Neural cell (in vitro differentiated cells): Measurements from ENCODE around the gene GAL.

ENCODE experiments used
- CTCF ChIP-seq: fragments of 450-650 bp; IDR thresholded peaks from 2 replicates; pipeline ENCODE4 v1.5.1; 2014; ENCODE audit warnings: antibody characterized with exemption, mild to moderate bottlenecking, moderate library complexity; ENCODE audit not compliant: poor library complexity, severe bottlenecking
- EP300 ChIP-seq: fragments of 450-650 bp; conservative IDR thresholded peaks from 2 replicates; pipeline ENCODE4 v1.6.1; 2014; ENCODE audit warnings: antibody characterized with exemption, mild to moderate bottlenecking, moderate library complexity; ENCODE audit not compliant: poor library complexity, severe bottlenecking
- EZH2 ChIP-seq: fragments of 200-600, 300-800 bp; shearing (Covaris generic), sonication (generic); IDR thresholded peaks from 2 replicates; pipeline ENCODE4 v1.6.1; 2014; ENCODE audit warnings: antibody characterized with exemption, low read length, borderline replicate concordance, mild to moderate bottlenecking; ENCODE audit not compliant: insufficient read depth, poor library complexity, severe bottlenecking
- POLR2AphosphoS5 ChIP-seq: IDR thresholded peaks from 2 replicates; pipeline ENCODE4 v1.6.1; 2012
- RAD21 ChIP-seq: fragments of 450-650 bp; conservative IDR thresholded peaks from 2 replicates; pipeline ENCODE4 v1.6.1; 2014; ENCODE audit warnings: antibody characterized with exemption, mild to moderate bottlenecking, moderate library complexity

GRCh38 chr11:68678031-68678441 lies 6.3 kb upstream of the GAL start:
- no peak for TF ChIP-seq CTCF
- no peak for TF ChIP-seq EZH2
- no peak for TF ChIP-seq EP300
- no peak for TF ChIP-seq POLR2AphosphoS5
- TF ChIP-seq RAD21: no peak
